ENCODE measurements around the gene ANK2. TPM values are rescaled to one million over a fixed set of nuclear protein-coding genes. Genes with fewer than 3 reads are reported as not detected.

Gene ANK2
- total and polyA plus RNA-seq, 2 experiments from 2014 or later: 7.7 to 40.4 TPM

GRCh38 chr4:113222471-113222870, 173.0 kb downstream of the ANK2 start:
- no peaks in the 10 kb centered on the region for H3K79me2 ChIP-seq (replicated peaks; ENCODE audit: insufficient read depth)
- H3K4me2 ChIP-seq: no peak overlapping the region
- no peaks in the 10 kb centered on the region for H3F3A ChIP-seq (replicated peaks; ENCODE audit: low read depth)
- no peak overlapping the region for H3K4me3 ChIP-seq
- DNase-seq (ENCODE audit: low spot score) (peak; percentile 33), ATAC-seq (peak; percentile 66)
- H3K36me3 ChIP-seq (ENCODE audit: insufficient read depth): no peaks in the 10 kb centered on the region
- H3K27me3 ChIP-seq (ENCODE audit: insufficient read depth): no peaks in the 10 kb centered on the region
- no peaks in the 10 kb centered on the region for H4K20me1 ChIP-seq (replicated peaks; ENCODE audit: insufficient read depth)
- Mint-ChIP-seq H3K4me1 (peaks cover 14% of the 10 kb centered on the region; the same call in 2 of the 3 replicates), H3K27me3 (ENCODE audit: insufficient read depth, low read depth, poor library complexity) (no peaks in the 10 kb centered on the region), H3K36me3 (ENCODE audit: low read depth) (no peaks in the 10 kb centered on the region), H3K4me3 (no peak overlapping the region), H3K9me3 (no peaks in the 10 kb centered on the region), H3K27ac (no peak overlapping the region)
- no peaks in the 10 kb centered on the region for H3K4me1 ChIP-seq (ENCODE audit: insufficient read depth)
- no peak overlapping the region for H3K27ac ChIP-seq (ENCODE audit: low read depth)
- no peak overlapping the region for H2AFZ ChIP-seq
- H3K9me2 ChIP-seq (ENCODE audit: insufficient read depth): no peaks in the 10 kb centered on the region
- TF ChIP-seq CTCF (conservative IDR thresholded peaks at IDR 0.05; ENCODE audit: low read depth in 2 of 2) (peak in 1 of 2 experiments; percentile 17; a peak in 1 of 4 replicates), ZNF462 (CRISPR knock-in tag; IDR thresholded peaks at IDR 0.05) (no peak), EZH2phosphoT487 (IDR thresholded peaks at IDR 0.05; ENCODE audit: unreplicated experiment) (no peak), EZH2 (IDR thresholded peaks at IDR 0.05; ENCODE audit: low read depth, unreplicated experiment) (no peak), NANOG (IDR thresholded peaks at IDR 0.05; ENCODE audit: borderline replicate concordance) (no peak), POLR2AphosphoS5 (IDR thresholded peaks at IDR 0.05; ENCODE audit: low read depth) (no peak), CREB1 (CRISPR knock-in tag; IDR thresholded peaks at IDR 0.05; ENCODE audit: low read depth) (no peak), STAT1 (IDR thresholded peaks at IDR 0.05; ENCODE audit: unreplicated experiment) (no peak)
